ENCODE results near the gene CTDP1.

GRCh38 chr18:79699653-79700052 lies 20.1 kb downstream of the CTDP1 start:
- TF ChIP-seq, protein P1, sequence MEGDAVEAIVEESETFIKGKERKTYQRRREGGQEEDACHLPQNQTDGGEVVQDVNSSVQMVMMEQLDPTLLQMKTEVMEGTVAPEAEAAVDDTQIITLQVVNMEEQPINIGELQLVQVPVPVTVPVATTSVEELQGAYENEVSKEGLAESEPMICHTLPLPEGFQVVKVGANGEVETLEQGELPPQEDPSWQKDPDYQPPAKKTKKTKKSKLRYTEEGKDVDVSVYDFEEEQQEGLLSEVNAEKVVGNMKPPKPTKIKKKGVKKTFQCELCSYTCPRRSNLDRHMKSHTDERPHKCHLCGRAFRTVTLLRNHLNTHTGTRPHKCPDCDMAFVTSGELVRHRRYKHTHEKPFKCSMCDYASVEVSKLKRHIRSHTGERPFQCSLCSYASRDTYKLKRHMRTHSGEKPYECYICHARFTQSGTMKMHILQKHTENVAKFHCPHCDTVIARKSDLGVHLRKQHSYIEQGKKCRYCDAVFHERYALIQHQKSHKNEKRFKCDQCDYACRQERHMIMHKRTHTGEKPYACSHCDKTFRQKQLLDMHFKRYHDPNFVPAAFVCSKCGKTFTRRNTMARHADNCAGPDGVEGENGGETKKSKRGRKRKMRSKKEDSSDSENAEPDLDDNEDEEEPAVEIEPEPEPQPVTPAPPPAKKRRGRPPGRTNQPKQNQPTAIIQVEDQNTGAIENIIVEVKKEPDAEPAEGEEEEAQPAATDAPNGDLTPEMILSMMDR (IDR thresholded peaks at IDR 0.05) = no peak
- no peak for TF ChIP-seq POLR2A (IDR thresholded peaks at IDR 0.05)

All from adrenal gland (tissue), 5 donors.